Inferior parietal cortex (tissue), 1 donor: ENCODE data around the gene COL5A1.
A peak's percentile ranks its signal among the peaks of the same experiment; 100 is the strongest.
"Not testable (repeated sequence)": the region's sequence is repeated elsewhere in the genome, so short reads cannot be mapped to it uniquely, and the experiment has no call there.

ENCODE experiments used
- DNase-seq: peaks from one replicate; pipeline ENCODE4 v3.0.0-alpha.2; 2016; ENCODE audit errors: extremely low spot score

Gene COL5A1

GRCh38 chr9:134854541-134854981 lies 213.0 kb downstream of the COL5A1 start:
- DNase-seq: no peak

GRCh38 chr9:134855231-134855899 lies 213.8 kb downstream of the COL5A1 start:
- DNase-seq: no peak

DNA sequence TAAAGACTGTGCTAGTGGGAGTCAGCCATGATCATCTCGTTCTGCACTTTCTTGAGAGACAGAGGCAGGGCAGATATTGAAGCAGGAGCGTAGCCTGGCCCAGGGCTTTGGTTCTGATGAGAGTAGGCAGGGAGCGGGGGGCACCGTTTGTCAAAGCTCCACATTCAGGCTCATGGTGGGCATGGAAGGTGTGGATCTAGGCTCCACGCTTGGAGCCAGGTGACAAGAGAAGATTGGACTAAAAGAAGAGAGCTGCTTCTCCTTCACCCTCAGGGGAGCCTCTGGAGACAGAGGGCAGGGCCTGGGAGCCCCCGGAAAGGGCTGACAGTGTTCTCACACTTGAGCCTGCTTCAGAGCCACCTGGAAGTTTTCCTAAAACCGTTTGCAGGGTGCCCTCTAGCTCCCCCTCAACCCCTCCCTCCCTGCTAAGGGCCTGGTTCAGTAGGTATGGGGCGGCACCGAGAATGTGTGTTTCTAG lies 214.3 kb downstream of the COL5A1 start:
- no peak for DNase-seq

GRCh38 chr9:134857451-134857850 lies 215.8 kb downstream of the COL5A1 start:
- DNase-seq: not testable (repeated sequence)

GRCh38 chr9:134858051-134858841 lies 216.6 kb downstream of the COL5A1 start:
- peak; percentile 3 for DNase-seq

- DNase-seq: no peak
These were observed 218.9 kb downstream of the COL5A1 start for GRCh38 chr9:134860510-134860909.

GRCh38 chr9:134861595-134862334 lies 220.2 kb downstream of the COL5A1 start:
- no peak for DNase-seq

DNA sequence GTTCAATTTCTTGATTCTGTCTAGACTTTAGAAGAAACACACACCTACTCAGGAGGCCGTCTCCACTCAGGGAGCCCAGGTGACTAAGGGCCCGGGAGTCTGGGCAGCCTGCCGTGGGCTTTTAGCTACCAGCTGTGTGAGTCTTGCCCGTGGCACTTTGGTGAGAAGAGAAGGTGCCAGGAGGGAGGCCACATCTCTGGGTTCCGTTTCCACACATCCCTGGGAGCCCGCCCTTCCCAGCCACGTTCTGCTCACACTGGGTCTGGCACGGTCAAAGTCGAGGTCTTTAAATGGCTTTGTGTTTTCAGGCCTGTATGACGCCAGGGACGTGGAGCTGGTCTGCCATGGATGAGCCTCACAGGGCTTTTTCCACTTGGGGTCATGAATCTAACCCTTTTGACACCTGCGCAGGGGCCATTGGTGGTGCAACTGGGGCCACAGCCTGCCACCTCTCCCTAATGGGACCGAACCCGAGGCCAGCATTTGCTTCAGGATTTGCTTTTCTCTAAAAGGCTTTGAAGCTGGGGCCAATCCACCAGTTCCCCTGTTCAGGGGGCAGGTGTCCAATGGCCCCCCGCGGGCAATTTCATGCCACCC lies 221.8 kb downstream of the COL5A1 start:
- DNase-seq: peak; percentile 19

DNA sequence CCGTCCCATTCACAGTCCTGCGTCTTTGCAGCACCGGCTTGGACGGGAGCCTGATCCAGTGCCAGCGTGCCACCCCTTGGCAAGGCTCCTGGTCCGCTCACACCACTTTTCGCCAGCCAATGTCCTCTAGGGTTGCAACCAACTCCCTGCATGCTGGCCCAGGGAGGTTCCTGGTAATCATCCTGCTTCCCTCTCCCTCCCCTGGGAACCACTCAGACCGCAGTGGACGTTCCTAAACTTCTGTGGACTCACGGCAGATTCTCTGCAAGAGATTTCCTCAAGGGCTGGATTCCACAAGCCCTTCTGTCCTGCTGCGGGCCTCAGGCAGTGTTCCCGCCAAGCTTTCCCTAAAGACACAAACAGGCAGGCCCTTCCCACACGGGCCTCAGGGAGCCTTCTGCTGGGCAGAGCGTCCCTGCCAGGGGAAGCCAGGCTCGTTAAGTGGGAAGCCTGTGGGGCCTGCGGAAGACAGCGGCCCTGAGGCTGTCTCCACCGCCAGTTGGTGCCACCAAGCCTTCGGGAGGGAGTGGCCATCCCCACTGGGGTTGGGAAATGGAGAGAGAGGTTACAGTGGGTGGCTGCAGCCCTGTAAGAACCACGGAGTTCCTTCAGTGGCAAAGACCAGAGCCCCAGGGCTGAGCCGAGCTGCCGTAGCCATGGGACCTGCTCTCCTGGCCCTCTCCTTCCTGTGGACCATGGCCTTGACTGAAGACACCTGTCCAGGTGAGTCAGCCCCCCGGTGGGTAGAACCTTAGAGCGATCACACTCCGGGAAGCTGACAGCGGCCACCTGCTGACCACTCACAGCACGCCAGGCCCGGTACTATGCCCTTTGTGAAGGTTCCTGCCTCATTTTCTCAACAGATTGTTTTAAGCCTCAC lies 222.6 kb downstream of the COL5A1 start:
- DNase-seq: no peak

DNA sequence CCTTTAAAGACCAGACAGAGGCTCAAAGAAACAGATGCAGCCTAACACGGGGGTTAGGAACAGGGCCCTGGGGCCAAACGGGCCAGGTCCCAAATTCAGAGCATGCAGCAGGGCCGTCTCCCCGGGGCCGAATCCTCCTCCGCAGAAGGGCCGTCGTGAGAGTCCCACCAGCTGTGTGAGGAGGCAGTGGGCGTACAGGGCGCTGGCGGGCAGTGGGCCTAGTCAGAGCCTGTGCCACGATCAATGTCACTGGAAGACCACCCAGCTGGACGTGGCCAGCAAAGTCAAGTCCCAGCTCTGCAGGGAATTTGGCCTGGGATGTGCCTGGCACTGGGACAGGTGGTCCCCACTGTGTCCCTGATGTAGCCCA lies 223.2 kb downstream of the COL5A1 start:
- no peak for DNase-seq

DNA sequence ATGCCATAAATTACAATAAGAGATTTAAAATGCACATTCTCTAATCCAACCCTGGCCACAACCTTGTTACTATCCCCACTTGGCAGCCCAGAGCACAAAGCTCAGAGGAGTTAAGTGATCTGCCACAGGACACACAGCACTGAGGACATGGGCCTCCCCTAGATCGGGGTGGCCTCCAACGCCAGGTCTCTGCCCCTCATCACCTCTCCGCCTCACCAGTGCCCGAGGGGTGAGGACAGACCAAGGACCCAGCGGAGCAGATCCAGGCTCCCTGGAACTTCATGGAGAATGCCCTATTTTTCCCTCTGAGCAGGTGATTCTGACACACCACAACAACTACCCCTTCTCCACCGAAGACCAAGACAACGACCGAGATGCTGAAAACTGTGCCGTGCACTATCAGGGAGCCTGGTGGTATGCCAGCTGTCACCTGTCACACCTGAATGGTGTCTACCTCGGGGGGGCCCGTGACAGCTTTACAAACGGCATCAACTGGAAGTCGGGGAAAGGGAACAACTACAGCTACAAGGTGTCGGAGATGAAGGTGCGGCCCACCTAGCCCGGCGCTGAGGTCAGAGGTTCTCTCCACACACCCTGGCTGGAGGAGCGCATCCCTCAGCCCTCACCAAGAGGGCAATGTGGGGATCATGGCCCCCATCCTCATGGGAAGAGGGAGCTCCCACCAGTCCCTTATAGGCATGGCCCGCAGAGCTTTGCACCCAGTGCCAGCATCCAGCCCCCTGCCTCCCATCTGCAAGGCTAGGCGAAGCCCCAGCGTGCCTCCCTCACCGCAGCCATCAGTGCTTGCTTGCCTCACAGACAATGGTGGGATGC lies 226.5 kb downstream of the COL5A1 start:
- no peak for DNase-seq

- no peak for DNase-seq
These were observed 227.3 kb downstream of the COL5A1 start for GRCh38 chr9:134868751-134869553.

DNA sequence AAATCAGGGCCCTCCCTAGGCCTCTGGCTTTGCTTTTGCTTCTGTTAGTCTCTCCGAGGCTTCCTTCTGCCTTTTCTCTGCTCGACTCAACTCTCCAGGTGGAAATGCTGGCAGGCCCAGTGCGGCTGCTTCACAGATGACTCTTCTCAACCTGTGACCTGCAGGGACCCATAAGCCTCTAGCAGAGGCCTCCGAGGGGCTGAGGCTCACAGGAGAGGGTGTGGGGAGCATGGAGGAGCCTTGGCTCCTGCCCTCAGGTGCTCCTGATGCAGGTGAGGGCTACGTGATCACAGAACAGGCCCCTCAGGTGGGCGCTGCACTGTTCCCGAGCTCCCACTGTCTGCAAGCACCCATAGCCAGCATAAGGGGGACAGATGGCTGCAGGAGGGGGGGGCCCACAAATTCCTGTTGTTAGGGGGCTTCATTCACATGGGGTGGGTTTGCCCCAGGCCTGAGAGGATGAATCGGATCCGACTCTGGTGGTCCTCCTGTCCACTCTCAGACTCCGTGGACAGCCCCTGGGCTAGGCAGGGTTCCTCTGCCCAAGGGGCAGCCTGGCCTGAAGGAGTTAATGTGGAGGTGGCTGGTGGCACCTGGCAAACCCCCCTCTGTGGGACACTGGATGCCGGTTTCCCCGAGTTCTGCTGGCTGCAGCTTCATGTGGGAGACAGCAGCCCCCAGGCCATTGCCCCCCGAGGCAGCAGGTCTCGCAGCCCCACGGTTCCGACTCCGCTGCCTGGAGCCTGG lies 228.1 kb downstream of the COL5A1 start:
- DNase-seq: no peak

DNA sequence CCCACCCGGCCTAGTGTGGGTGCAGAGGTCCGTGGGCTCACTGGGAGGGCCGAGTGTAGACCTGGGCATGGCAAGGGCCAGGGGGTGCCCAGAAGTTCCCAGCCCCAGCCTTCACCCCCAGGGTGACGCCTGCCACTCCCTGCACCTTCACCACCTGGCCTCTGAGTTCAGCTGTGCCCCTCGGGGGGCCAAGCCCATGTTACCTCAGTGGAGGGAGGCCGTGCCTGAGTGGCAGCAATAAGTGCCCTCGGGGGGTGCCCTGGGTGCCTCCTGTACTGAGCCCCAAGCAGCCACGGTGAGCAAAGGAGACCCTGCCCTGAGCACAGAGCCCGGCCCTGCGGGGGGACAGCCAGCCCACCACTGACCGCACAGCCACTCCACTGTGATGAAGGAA lies 228.7 kb downstream of the COL5A1 start:
- no peak for DNase-seq

GRCh38 chr9:134870746-134871662 lies 229.4 kb downstream of the COL5A1 start:
- no peak for DNase-seq

DNA sequence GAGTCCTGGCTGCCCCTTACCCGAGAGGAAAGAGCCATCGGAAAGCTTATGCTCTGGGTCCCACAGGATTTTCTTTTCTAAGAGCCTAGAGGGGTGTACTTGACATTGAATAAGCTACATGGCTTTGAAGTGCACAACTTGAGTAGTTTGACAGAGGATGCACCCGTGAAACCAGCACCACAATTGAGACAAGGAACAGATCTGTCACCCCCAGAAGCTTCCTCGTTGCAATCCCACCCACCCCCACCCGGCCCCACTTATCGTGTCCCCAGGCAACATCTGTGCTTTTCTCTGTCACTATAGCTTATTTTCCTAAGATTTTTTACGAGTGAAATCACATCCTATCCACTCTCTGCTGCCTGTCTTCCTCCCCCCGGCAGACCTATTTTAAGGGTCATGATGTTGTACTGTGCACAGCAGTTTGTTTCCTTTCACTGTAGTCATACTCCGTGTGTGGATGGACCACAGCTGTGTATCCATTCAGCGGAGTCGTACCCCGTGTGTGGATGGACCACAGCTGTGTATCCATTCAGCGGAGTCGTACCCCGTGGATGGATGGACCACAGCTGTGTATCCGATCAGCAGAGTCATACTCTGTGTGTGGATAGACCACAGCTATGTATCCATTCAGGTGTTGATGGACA lies 230.2 kb downstream of the COL5A1 start:
- DNase-seq: no peak
